GM23338 (cell line): ENCODE results near the gene MAP3K4. TPM values are rescaled to one million over a fixed set of nuclear protein-coding genes. Genes with fewer than 3 reads are reported as not detected.

Experiments
- ATAC-seq: fragments of 200-7000 bp; cut with Tn5 transposase; 3 replicates; pipeline ENCODE4 v1.9.1; 2020
- DNase-seq: peaks from one replicate; pipeline ENCODE4 v3.0.0-alpha.2; 2015; ENCODE audit warnings: low spot score
- H2AFZ ChIP-seq: fragments of 200-600 bp; sonication (generic); 2 replicates; pipeline ENCODE4 v1.8.0; 2016; ENCODE audit warnings: antibody characterized with exemption, mild to moderate bottlenecking, moderate library complexity
- H3F3A ChIP-seq: fragments of 200-600 bp; sonication (generic); replicated peaks from 2 replicates; pipeline ENCODE4 v1.8.0; 2017; ENCODE audit warnings: antibody characterized with exemption, mixed run types, low read depth
- H3K27ac ChIP-seq: fragments of 200-600 bp; sonication (generic); 2 replicates; pipeline ENCODE4 v1.6.1; 2016; ENCODE audit warnings: low read depth
- H3K27me3 ChIP-seq: fragments of 200-600 bp; sonication (generic); 2 replicates; pipeline ENCODE4 v1.8.0; 2016; ENCODE audit warnings: mild to moderate bottlenecking, mixed run types, moderate library complexity; ENCODE audit not compliant: insufficient read depth
- H3K36me3 ChIP-seq: fragments of 200-600 bp; sonication (generic); 2 replicates; pipeline ENCODE4 v1.8.0; 2016; ENCODE audit warnings: mild to moderate bottlenecking; ENCODE audit not compliant: insufficient read depth
- H3K4me1 ChIP-seq: fragments of 200-600 bp; sonication (generic); 2 replicates; pipeline ENCODE4 v1.8.0; 2016; ENCODE audit warnings: mild to moderate bottlenecking, moderate library complexity; ENCODE audit not compliant: insufficient read depth
- H3K4me2 ChIP-seq: fragments of 200-600 bp; sonication (generic); 2 replicates; pipeline ENCODE4 v1.7.1; 2017; ENCODE audit warnings: mixed run types
- H3K4me3 ChIP-seq: fragments of 200-600 bp; sonication (generic); 2 replicates; pipeline ENCODE4 v1.6.1; 2016; ENCODE audit warnings: mixed run types
- H3K79me2 ChIP-seq: fragments of 200-600 bp; sonication (generic); replicated peaks from 2 replicates; pipeline ENCODE4 v1.8.0; 2017; ENCODE audit warnings: mild to moderate bottlenecking; ENCODE audit not compliant: insufficient read depth
- H3K9me2 ChIP-seq: fragments of 200-600 bp; sonication (generic); 2 replicates; pipeline ENCODE4 v1.8.0; 2017; ENCODE audit not compliant: insufficient read depth
- H4K20me1 ChIP-seq: fragments of 200-600 bp; sonication (generic); replicated peaks from 2 replicates; pipeline ENCODE4 v1.8.0; 2017; ENCODE audit warnings: mild to moderate bottlenecking; ENCODE audit not compliant: insufficient read depth
- H3K27ac Mint-ChIP-seq: 2 replicates; pipeline ENCODE4 v1.8.0; 2020; ENCODE audit warnings: inconsistent platforms, mild to moderate bottlenecking, moderate library complexity, mixed read lengths
- H3K27me3 Mint-ChIP-seq: 3 replicates; pipeline ENCODE4 v1.8.0; 2022; ENCODE audit warnings: low read depth, mild to moderate bottlenecking, moderate library complexity, mixed read lengths, inconsistent platforms; ENCODE audit not compliant: insufficient read depth, poor library complexity
- H3K36me3 Mint-ChIP-seq: 3 replicates; pipeline ENCODE4 v1.8.0; 2021; ENCODE audit warnings: low read depth, mild to moderate bottlenecking, inconsistent platforms, moderate library complexity, mixed read lengths
- H3K4me1 Mint-ChIP-seq: 3 replicates; pipeline ENCODE4 v1.8.0; 2020; ENCODE audit warnings: mild to moderate bottlenecking, inconsistent platforms, mixed read lengths
- H3K4me3 Mint-ChIP-seq: 3 replicates; pipeline ENCODE4 v1.8.0; 2021; ENCODE audit warnings: moderate library complexity, mild to moderate bottlenecking, inconsistent platforms, mixed read lengths
- H3K9me3 Mint-ChIP-seq: 3 replicates; pipeline ENCODE4 v1.8.0; 2020; ENCODE audit warnings: moderate library complexity, mild to moderate bottlenecking, inconsistent platforms, mixed read lengths
- CREB1 ChIP-seq: fragments of 250-450 bp; sonication (Bioruptor Pico); IDR thresholded peaks from 2 replicates; pipeline ENCODE4 v1.5.0; 2020; ENCODE audit warnings: low read depth, mild to moderate bottlenecking, moderate library complexity
- CTCF ChIP-seq, 2 experiments: fragments of 200-600 bp in 1 of 2; sonication (generic) in 1 of 2; conservative IDR thresholded peaks; 2 replicates each; pipeline versions ENCODE4 v1.5.1 to v1.6.1; 2016 to 2017; ENCODE audit warnings: antibody characterized with exemption in 2 of 2, low read depth in 2 of 2, mild to moderate bottlenecking in 2 of 2, moderate library complexity in 1 of 2
- ETS1 ChIP-seq: IDR thresholded peaks from 2 replicates; pipeline ENCODE4 v1.6.1; 2016; ENCODE audit warnings: antibody characterized with exemption
- EZH2 ChIP-seq: fragments of 200-600 bp; sonication (generic); IDR thresholded peaks from one replicate; pipeline ENCODE4 v1.8.0; 2017; ENCODE audit warnings: antibody characterized with exemption, mild to moderate bottlenecking, low read depth; ENCODE audit not compliant: unreplicated experiment
- EZH2phosphoT487 ChIP-seq: fragments of 200-600 bp; sonication (generic); IDR thresholded peaks from one replicate; pipeline ENCODE4 v1.8.1; 2018; ENCODE audit warnings: antibody characterized with exemption; ENCODE audit not compliant: unreplicated experiment
- JUNB ChIP-seq: IDR thresholded peaks from one replicate; pipeline ENCODE4 v1.6.1; 2016; ENCODE audit warnings: antibody characterized with exemption; ENCODE audit not compliant: unreplicated experiment
- NANOG ChIP-seq: IDR thresholded peaks from 2 replicates; pipeline ENCODE4 v1.6.1; 2016; ENCODE audit warnings: antibody characterized with exemption, borderline replicate concordance
- POLR2AphosphoS5 ChIP-seq: IDR thresholded peaks from 2 replicates; pipeline ENCODE4 v1.6.1; 2016; ENCODE audit warnings: antibody characterized with exemption, low read depth
- REST ChIP-seq: IDR thresholded peaks from one replicate; pipeline ENCODE4 v1.6.1; 2018; ENCODE audit warnings: antibody characterized with exemption; ENCODE audit not compliant: unreplicated experiment
- STAT1 ChIP-seq: IDR thresholded peaks from one replicate; pipeline ENCODE4 v1.6.1; 2016; ENCODE audit warnings: antibody characterized with exemption; ENCODE audit not compliant: unreplicated experiment
- ZNF114 ChIP-seq: fragments of 250-450 bp; sonication (Bioruptor Pico); IDR thresholded peaks from 2 replicates; pipeline ENCODE4 v1.5.0; 2020; ENCODE audit warnings: mild to moderate bottlenecking, moderate library complexity
- ZNF331 ChIP-seq: fragments of 250-450 bp; sonication (Bioruptor Pico); IDR thresholded peaks from 2 replicates; pipeline ENCODE4 v1.5.0; 2020; ENCODE audit warnings: low read depth, mild to moderate bottlenecking, moderate library complexity
- ZNF462 ChIP-seq: fragments of 250-450 bp; sonication (Bioruptor Pico); IDR thresholded peaks from 2 replicates; pipeline ENCODE4 v1.5.0; 2020; ENCODE audit warnings: mild to moderate bottlenecking, moderate library complexity
- polyA plus RNA-seq: library from polyadenylated mRNA; unstranded; fragments of >200 nt; fragmentation: Nextera tagmentation; extraction: Ambion mirVana; gene quantifications from 2 replicates; pipeline ENCODE4 v1.2.1, GENCODE V29; 2016
- total RNA-seq: library from RNA; depleted of rRNA; stranded (reverse); fragments of >200 nt; shearing (Covaris generic); gene quantifications from 2 replicates; pipeline ENCODE4 v1.2.3, GENCODE V29; 2014

MAP3K4 gene
- total and polyA plus RNA-seq, 2 experiments from 2014 or later, result 44.4 to 48.8 TPM

- ATAC-seq (no peak), DNase-seq (no peak)
- no peaks in the 10 kb centered on the region for H3K36me3 Mint-ChIP-seq
- Histone ChIP-seq H3K27me3 (no peaks in the 10 kb centered on the region), H3K4me3 (no peak overlapping the region), H3K4me2 (no peak overlapping the region), H3F3A (no peaks in the 10 kb centered on the region), H2AFZ (0 out of 2 replicates have a peak overlapping the region, but pooled peaks have one; percentile 19), H3K36me3 (no peaks in the 10 kb centered on the region), H3K4me1 (no peaks in the 10 kb centered on the region), H3K27ac (no peak overlapping the region), H3K79me2 (no peaks in the 10 kb centered on the region), H4K20me1 (no peaks in the 10 kb centered on the region), H3K9me2 (0 out of 2 replicates have a peak, but pooled peaks cover 5% of the 10 kb centered on the region)
- H3K27me3 Mint-ChIP-seq, result peaks cover 4% of the 10 kb centered on the region
- peaks cover 9% of the 10 kb centered on the region; the same call in 2 of the 3 replicates for H3K4me1 Mint-ChIP-seq
- TF ChIP-seq CREB1 (CRISPR knock-in tag) (no peak), REST (no peak), CTCF (conservative IDR thresholded peaks at IDR 0.05; ENCODE audit: low read depth in 2 of 2) (no peak), ZNF331 (CRISPR knock-in tag) (no peak), NANOG (no peak), EZH2phosphoT487 (no peak), ZNF462 (CRISPR knock-in tag) (no peak), STAT1 (no peak), POLR2AphosphoS5 (no peak), ETS1 (no peak), ZNF114 (CRISPR knock-in tag) (no peak), JUNB (no peak), EZH2 (no peak)
- H3K9me3 Mint-ChIP-seq, result no peaks in the 10 kb centered on the region
- H3K4me3 Mint-ChIP-seq, result no peak overlapping the region
- no peak overlapping the region for H3K27ac Mint-ChIP-seq
These were observed 30.7 kb upstream of the MAP3K4 start for GRCh38 chr6:160960839-160961238.
